Esophagus muscularis mucosa (tissue), 4 donors: ENCODE data around the gene RHBDL3. TPM values are rescaled to one million over a fixed set of nuclear protein-coding genes. Genes with fewer than 3 reads are reported as not detected.
"Not testable (repeated sequence)": the region's sequence is repeated elsewhere in the genome, so short reads cannot be mapped to it uniquely, and the experiment has no call there.

ENCODE experiments used
- DNase-seq: peaks from one replicate; pipeline ENCODE4 v3.0.0-alpha.2; 2017; ENCODE audit errors: extremely low spot score
- H3K27ac ChIP-seq, 4 donors: fragments of 200-600 bp; sonication (generic); replicated peaks in 1 of 4; 1 replicate in 3 of 4; 2 replicates in 1 of 4; pipeline ENCODE4 v1.5.1; 2016 to 2019; ENCODE audit warnings: mild to moderate bottlenecking in 1 of 4
- H3K27me3 ChIP-seq, 4 donors: fragments of 200-600 bp; sonication (generic); one replicate each; pipeline versions ENCODE4 v1.5.1 to v1.6.0; 2016 to 2019
- H3K36me3 ChIP-seq, 4 donors: fragments of 200-600 bp; sonication (generic); one replicate each; pipeline ENCODE4 v1.5.1; 2016 to 2019
- H3K4me1 ChIP-seq, 4 donors: fragments of 200-600 bp; sonication (generic); one replicate each; pipeline ENCODE4 v1.5.1; 2016 to 2019
- H3K4me3 ChIP-seq, 4 donors: fragments of 200-600 bp; sonication (generic); 1 replicate in 2 of 4; 2 replicates in 2 of 4; pipeline ENCODE4 v1.5.1; 2016 to 2019; ENCODE audit warnings: mild to moderate bottlenecking in 4 of 4, moderate library complexity in 1 of 4
- H3K9me3 ChIP-seq, 4 donors: fragments of 200-600 bp; sonication (generic); 1 replicate in 3 of 4; 2 replicates in 1 of 4; pipeline ENCODE4 v1.5.1; 2016 to 2019
- CTCF ChIP-seq, 3 experiments: fragments of 200-600 bp in 2 of 3; fragments of 450-650 bp in 1 of 3; sonication (generic) in 2 of 3; IDR thresholded peaks; one replicate each; pipeline ENCODE4 v1.5.1; 2017 to 2019; ENCODE audit warnings: antibody characterized with exemption in 3 of 3, mild to moderate bottlenecking in 2 of 3, moderate library complexity in 1 of 3
- EP300 ChIP-seq: sonication (generic); formaldehyde crosslinking; IDR thresholded peaks from one replicate; pipeline ENCODE4 v1.6.1; 2017; ENCODE audit warnings: antibody characterized with exemption
- POLR2A ChIP-seq: fragments of 450-650 bp; IDR thresholded peaks from one replicate; pipeline ENCODE4 v1.6.1; 2017; ENCODE audit warnings: antibody characterized with exemption, moderate library complexity, mild to moderate bottlenecking, low read depth
- POLR2AphosphoS5 ChIP-seq, 2 donors: sonication (generic); formaldehyde crosslinking; IDR thresholded peaks; one replicate each; pipeline ENCODE4 v1.6.1; 2017; ENCODE audit warnings: antibody characterized with exemption in 2 of 2
- WGBS: methylation state at CpG from one replicate; pipeline ENCODE4 v1.1.5; 2018; 5-methylcytosine and 5-hydroxymethylcytosine counted together
- intact Hi-C: fragments of 100-400 bp; cut with DNase I; formaldehyde crosslinking; loops from one replicate; pipeline ENCODE4 v1.15.1; 2023
- total RNA-seq, 4 donors: library from RNA; depleted of rRNA; stranded (reverse); fragments of >200 nt; gene quantifications; one replicate each; pipeline versions ENCODE4 v1.1.0 to v1.2.1, GENCODE V29; 2016

Gene RHBDL3
- total RNA-seq, 4 donors from 2014 or later, result 0.42 to 2.1 (median 1.0) TPM

GRCh38 chr17:32348483-32348800 is 82.8 kb downstream of the RHBDL3 start:
- TF ChIP-seq POLR2A, result no peak
- TF ChIP-seq POLR2AphosphoS5 (IDR thresholded peaks at IDR 0.05), result no peak
- no peak for DNase-seq
- WGBS, result 87% methylated on average over 2 of the region's 2 CpGs
- Histone ChIP-seq H3K9me3 (no peaks in the 10 kb centered on the region), H3K36me3 (peaks cover 0 to 17% (median 8%) of the 10 kb centered on the region in 4 donors), H3K27me3 (no peaks in the 10 kb centered on the region), H3K27ac (no peak overlapping the region), H3K4me3 (no peak overlapping the region), H3K4me1 (peaks cover 27 to 36% (median 33%) of the 10 kb centered on the region in 4 donors)
- intact Hi-C loops, result no loop called here

- Histone ChIP-seq H3K36me3 (peaks cover 0 to 28% (median 16%) of the 10 kb centered on the region in 4 donors), H3K27ac (peak overlapping the region; percentile 89 to 99 (median 96)), H3K4me3 (peak overlapping the region; percentile 63 to 94 (median 88)), H3K27me3 (no peaks in the 10 kb centered on the region), H3K4me1 (peaks cover 37 to 45% (median 43%) of the 10 kb centered on the region in 4 donors), H3K9me3 (no peaks in the 10 kb centered on the region)
- intact Hi-C loops, result no loop called here
- DNase-seq, result no peak
- WGBS, result 19% methylated on average over 15 of the region's 15 CpGs
- TF ChIP-seq CTCF (IDR thresholded peaks at IDR 0.05) (no peak), POLR2AphosphoS5 (IDR thresholded peaks at IDR 0.05) (no peak), POLR2A (no peak), EP300 (no peak)
Measured at GRCh38 chr17:32349503-32349853, 83.8 kb downstream of the RHBDL3 start.

- intact Hi-C loops, result no loop called here
- Histone ChIP-seq H3K27ac (peak within 1 kb of the TSS; percentile 89 to 99 (median 96)), H3K4me3 (peak within 1 kb of the TSS; percentile 63 to 94 (median 88)), H3K36me3 (peaks cover 0 to 33% (median 22%) of the 10 kb centered on the region in 4 donors), H3K9me3 (no peaks in the 10 kb centered on the region), H3K27me3 (no peaks in the 10 kb centered on the region), H3K4me1 (peaks cover 43 to 51% (median 49%) of the 10 kb centered on the region in 4 donors)
- peak; percentile 98 for DNase-seq
- TF ChIP-seq POLR2AphosphoS5 (IDR thresholded peaks at IDR 0.05), result peak; percentile 95 to 99
- peak; percentile 60 for TF ChIP-seq POLR2A
- no peak for TF ChIP-seq EP300
- under 1% methylated on average over 47 of the region's 47 CpGs for WGBS
Measured at GRCh38 chr17:32349854-32350665, 84.4 kb downstream of the RHBDL3 start, which contains the start of gene ZNF207. Gene ZNF207, plus strand, starts transcription at chr17:32350157. Its CDS starts 129 bp downstream, at chr17:32350286.

DNA sequence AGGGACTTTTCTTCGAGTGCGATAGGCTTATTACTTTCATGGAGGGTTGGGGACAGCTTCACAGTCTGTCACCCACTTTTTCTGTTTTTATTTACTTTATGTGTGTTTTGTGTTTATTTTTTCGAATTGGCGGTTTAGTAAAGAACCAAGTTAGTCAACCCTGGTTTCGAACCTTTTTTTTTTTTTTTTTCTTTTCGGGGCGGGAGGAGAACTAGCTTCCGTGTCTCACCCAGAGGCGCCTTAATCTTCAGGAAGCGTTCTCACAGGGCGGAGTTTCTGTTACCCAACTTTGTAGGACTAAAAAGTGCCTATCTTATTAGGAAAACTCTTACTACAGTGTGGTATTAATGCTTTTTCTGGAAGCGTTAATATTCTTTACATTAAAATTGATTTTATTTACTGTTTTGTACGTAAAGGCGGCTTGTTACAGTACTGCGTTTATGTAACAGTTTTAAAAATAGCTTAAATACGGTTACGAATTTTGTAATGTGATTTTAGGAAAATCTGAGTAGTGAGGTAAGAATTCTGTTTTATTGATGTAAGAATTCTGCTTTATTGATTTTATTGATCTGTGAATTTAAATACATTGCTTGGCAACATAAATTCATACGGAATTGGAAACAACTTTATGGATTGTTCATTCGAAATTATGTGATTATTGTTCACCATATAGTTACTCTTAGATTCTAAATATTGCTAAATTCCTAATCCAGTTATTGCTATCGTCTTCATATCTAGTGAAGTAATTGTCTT is 85.2 kb downstream of the RHBDL3 start:
- H3K4me1 ChIP-seq, result peaks cover 51 to 59% (median 57%) of the 10 kb centered on the region in 4 donors
- peak overlapping the region; percentile 89 to 99 (median 96) for H3K27ac ChIP-seq
- no peaks in the 10 kb centered on the region for H3K27me3 ChIP-seq
- peak overlapping the region; percentile 63 to 94 (median 88) for H3K4me3 ChIP-seq
- intact Hi-C loops, result no loop called here
- H3K9me3 ChIP-seq, result no peaks in the 10 kb centered on the region
- DNase-seq, result no peak
- peaks cover 0 to 40% (median 27%) of the 10 kb centered on the region in 4 donors for H3K36me3 ChIP-seq
- under 1% methylated on average over 20 of the region's 20 CpGs for WGBS
- no peak for TF ChIP-seq POLR2AphosphoS5 (IDR thresholded peaks at IDR 0.05)
- TF ChIP-seq CTCF (IDR thresholded peaks at IDR 0.05), result no peak
- no peak for TF ChIP-seq EP300
- TF ChIP-seq POLR2A, result no peak

GRCh38 chr17:32352734-32353133 is 87.1 kb downstream of the RHBDL3 start:
- DNase-seq, H3K27me3 ChIP-seq, intact Hi-C loops, H3K9me3 ChIP-seq, H3K27ac ChIP-seq: not testable (repeated sequence)
- WGBS, result 97% methylated on average over 9 of the region's 9 CpGs
- peaks cover 4 to 54% (median 36%) of the 10 kb centered on the region in 4 donors for H3K36me3 ChIP-seq
- H3K4me3 ChIP-seq, result peak overlapping the region; percentile 63 to 94 (median 88)
- H3K4me1 ChIP-seq, result peaks cover 61 to 77% (median 75%) of the 10 kb centered on the region in 4 donors
